PC-9 (cell line): ENCODE results near the gene BMF. TPM values are rescaled to one million over a fixed set of nuclear protein-coding genes. Genes with fewer than 3 reads are reported as not detected.

Source experiments
- BruUV-seq: library from RNA; stranded (reverse); fragments of 400-500 nt; replicated peaks from 2 replicates; lab custom pipeline; 2021; lab: Mats Ljungman, UMichigan
- CTCF ChIA-PET: fragments of 300-600 bp; sonication (Branson Sonifier 250); formaldehyde crosslinking; loops from one replicate; lab custom pipeline; 2022; ENCODE audit warnings: antibody characterized with exemption; lab: Charles Lee
- POLR2A ChIA-PET: fragments of 300-600 bp; sonication (Branson Sonifier 250); formaldehyde crosslinking; loops from one replicate; lab custom pipeline; 2022; ENCODE audit warnings: antibody characterized with exemption; ENCODE audit not compliant: unreplicated experiment; lab: Charles Lee
- DNase-seq, 2 experiments: peaks; one replicate each; pipeline versions ENCODE4 v3.0.0 to v3.0.0-alpha.2; 2015 to 2022; ENCODE audit warnings: mixed read lengths in 1 of 2
- H2AFZ ChIP-seq: fragments of 200-600 bp; sonication (generic); 2 replicates; pipeline ENCODE4 v1.8.1; 2017; ENCODE audit warnings: antibody characterized with exemption
- H3F3A ChIP-seq: fragments of 200-600 bp; sonication (generic); 2 replicates; pipeline ENCODE4 v1.8.1; 2017; ENCODE audit warnings: antibody characterized with exemption, mild to moderate bottlenecking, low read depth; ENCODE audit not compliant: insufficient read depth
- H3K27ac ChIP-seq: fragments of 200-600 bp; sonication (generic); 2 replicates; pipeline ENCODE4 v1.6.1; 2016; ENCODE audit warnings: mixed run types
- H3K27me3 ChIP-seq: fragments of 200-600 bp; sonication (generic); 2 replicates; pipeline ENCODE4 v1.6.1; 2016; ENCODE audit warnings: low read depth, mixed run types; ENCODE audit not compliant: insufficient read depth
- H3K36me3 ChIP-seq: fragments of 200-600 bp; sonication (generic); 2 replicates; pipeline ENCODE4 v1.6.1; 2016; ENCODE audit warnings: low read depth, mixed run types
- H3K4me1 ChIP-seq: fragments of 200-600 bp; sonication (generic); replicated peaks from 2 replicates; pipeline ENCODE4 v1.6.1; 2016; ENCODE audit warnings: mixed run types; ENCODE audit not compliant: insufficient read depth
- H3K4me2 ChIP-seq: fragments of 200-600 bp; sonication (generic); 2 replicates; pipeline ENCODE4 v1.6.1; 2017; ENCODE audit warnings: mixed run types
- H3K4me3 ChIP-seq: fragments of 200-600 bp; sonication (generic); 2 replicates; pipeline ENCODE4 v1.6.1; 2016; ENCODE audit warnings: mixed run types
- H3K79me2 ChIP-seq: fragments of 200-600 bp; sonication (generic); 2 replicates; pipeline ENCODE4 v1.6.1; 2017; ENCODE audit warnings: low read depth, mixed run types
- H3K9me2 ChIP-seq: fragments of 200-600 bp; sonication (generic); 2 replicates; pipeline ENCODE4 v1.8.1; 2017; ENCODE audit warnings: mild to moderate bottlenecking; ENCODE audit not compliant: insufficient read depth
- H3K9me3 ChIP-seq: fragments of 200-600 bp; sonication (generic); 2 replicates; pipeline ENCODE4 v1.8.1; 2016; ENCODE audit warnings: low read depth; ENCODE audit not compliant: insufficient read depth
- H4K20me1 ChIP-seq: fragments of 200-600 bp; sonication (generic); 2 replicates; pipeline ENCODE4 v1.8.1; 2017; ENCODE audit not compliant: insufficient read depth
- CTCF ChIP-seq: fragments of 200-600 bp; sonication (generic); conservative IDR thresholded peaks from 2 replicates; pipeline ENCODE4 v1.6.1; 2017; ENCODE audit warnings: mixed run types, antibody characterized with exemption, mild to moderate bottlenecking, moderate library complexity
- EZH2 ChIP-seq: fragments of 200-600 bp; sonication (generic); IDR thresholded peaks from 2 replicates; pipeline ENCODE4 v1.8.0; 2017; ENCODE audit warnings: antibody characterized with exemption, low read depth
- intact Hi-C: fragments of 100-400 bp; cut with micrococcal nuclease; formaldehyde crosslinking; loops from one replicate; pipeline ENCODE4 v1.10.0; 2022; ENCODE audit not compliant: unreplicated experiment
- total RNA-seq: library from RNA; stranded (reverse); gene quantifications from 2 replicates; pipeline ENCODE4 v1.2.3, GENCODE V29; 2021

The BMF gene
- total RNA-seq, 1 experiment from 2014 or later: 11.0 TPM

- Histone ChIP-seq H3K27me3 (no peaks in the 10 kb centered on the region), H3K36me3 (no peaks in the 10 kb centered on the region), H3K9me3 (no peaks in the 10 kb centered on the region), H3K79me2 (no peaks in the 10 kb centered on the region), H3K27ac (no peak overlapping the region), H3K4me1 (peaks cover 34% of the 10 kb centered on the region), H2AFZ (no peak overlapping the region), H4K20me1 (no peaks in the 10 kb centered on the region), H3K9me2 (no peaks in the 10 kb centered on the region), H3K4me3 (no peak overlapping the region), H3F3A (peaks cover 10% of the 10 kb centered on the region; the same call in 1 of the 2 replicates), H3K4me2 (no peak overlapping the region; the same call in 1 of the 2 replicates)
- ChIA-PET CTCF (no interaction called here), POLR2A (no interaction called here)
- no TSS peak for BruUV-seq
- intact Hi-C loops: no loop called here
- DNase-seq: no peak
- no peak for TF ChIP-seq EZH2
- TF ChIP-seq CTCF: no peak
Measured at GRCh38 chr15:40080847-40081246, 27.8 kb downstream of the BMF start.

GRCh38 chr15:40080104-40080503 lies 28.6 kb downstream of the BMF start:
- ChIA-PET CTCF (no interaction called here), POLR2A (no interaction called here)
- no TSS peak for BruUV-seq
- Histone ChIP-seq H3K4me3 (no peak overlapping the region), H3K9me2 (no peaks in the 10 kb centered on the region), H2AFZ (no peak overlapping the region), H3K27ac (no peak overlapping the region), H3K9me3 (no peaks in the 10 kb centered on the region), H3K4me2 (no peak overlapping the region), H3K79me2 (no peaks in the 10 kb centered on the region), H3K4me1 (peaks cover 36% of the 10 kb centered on the region), H4K20me1 (no peaks in the 10 kb centered on the region), H3K36me3 (no peaks in the 10 kb centered on the region), H3F3A (peaks cover 10% of the 10 kb centered on the region; the same call in 1 of the 2 replicates), H3K27me3 (no peaks in the 10 kb centered on the region)
- TF ChIP-seq EZH2 (no peak), CTCF (no peak)
- intact Hi-C loops: no loop called here
- no peak for DNase-seq

- no peak overlapping the region for H3K4me2 ChIP-seq
- no peak overlapping the region for H3K4me3 ChIP-seq
- H3K36me3 ChIP-seq: no peaks in the 10 kb centered on the region
- H4K20me1 ChIP-seq: no peaks in the 10 kb centered on the region
- TF ChIP-seq CTCF (no peak), EZH2 (no peak)
- intact Hi-C loops: no loop called here
- no peaks in the 10 kb centered on the region for H3K9me2 ChIP-seq
- H3K9me3 ChIP-seq: no peaks in the 10 kb centered on the region
- POLR2A ChIA-PET: no interaction called here
- H3K4me1 ChIP-seq: peaks cover 30% of the 10 kb centered on the region
- H3K79me2 ChIP-seq: no peaks in the 10 kb centered on the region
- no peak overlapping the region for H3K27ac ChIP-seq
- H3F3A ChIP-seq: peaks cover 5% of the 10 kb centered on the region; the same call in 1 of the 2 replicates
- no TSS peak for BruUV-seq
- CTCF ChIA-PET: no interaction called here
- no peaks in the 10 kb centered on the region for H3K27me3 ChIP-seq
- no peak overlapping the region for H2AFZ ChIP-seq
- DNase-seq: no peak
Measured at GRCh38 chr15:40079456-40079855, 29.2 kb downstream of the BMF start.
